ENCODE results near the gene LRRC61.
"Not testable (repeated sequence)": the region's sequence is repeated elsewhere in the genome, so short reads cannot be mapped to it uniquely, and the experiment has no call there.

The LRRC61 gene

DNA sequence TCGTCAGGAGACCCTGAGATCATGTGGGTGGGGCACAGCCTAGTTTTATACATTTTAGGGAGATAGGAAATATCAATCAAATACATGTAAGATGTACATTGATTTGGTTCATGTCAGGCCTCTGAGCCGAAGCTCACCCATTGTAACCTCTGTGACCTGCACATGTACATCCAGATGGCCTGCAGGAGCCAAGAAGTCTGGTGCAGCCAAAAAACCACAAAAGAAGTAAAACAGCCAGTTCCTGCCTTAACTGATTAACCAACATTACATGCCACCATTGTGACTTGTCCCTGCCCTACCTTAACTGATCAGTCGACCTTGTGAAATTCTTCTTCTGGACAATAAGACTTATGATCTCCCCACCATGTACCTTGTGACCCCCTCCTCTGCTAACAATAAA, 16.0 kb upstream of the LRRC61 start:
- no peak for DNase-seq (ENCODE audit: low read depth in 3 of 3)

GRCh38 chr7:150307904-150308303, 15.3 kb upstream of the LRRC61 start:
- DNase-seq (ENCODE audit: low read depth in 3 of 3) = no peak

- DNase-seq (ENCODE audit: low read depth in 3 of 3) = no peak
These were observed 14.6 kb upstream of the LRRC61 start for GRCh38 chr7:150308575-150308974.

- no peak for DNase-seq (ENCODE audit: low read depth in 3 of 3)
These were observed 12.0 kb upstream of the LRRC61 start for GRCh38 chr7:150311146-150311545.

- DNase-seq (ENCODE audit: low read depth in 3 of 3) = no peak
These were observed 11.4 kb upstream of the LRRC61 start for GRCh38 chr7:150311711-150312110.

GRCh38 chr7:150312649-150313366, 10.3 kb upstream of the LRRC61 start:
- DNase-seq (ENCODE audit: low read depth in 3 of 3) = not testable (repeated sequence)

- no peak for DNase-seq (ENCODE audit: low read depth in 3 of 3)
These were observed 9.8 kb upstream of the LRRC61 start for GRCh38 chr7:150313367-150313809.

GRCh38 chr7:150313870-150314269, 9.3 kb upstream of the LRRC61 start:
- DNase-seq (ENCODE audit: low read depth in 3 of 3) = no peak

GRCh38 chr7:150314639-150315239, 8.4 kb upstream of the LRRC61 start:
- no peak for DNase-seq (ENCODE audit: low read depth in 3 of 3)

GRCh38 chr7:150316987-150317386, 6.2 kb upstream of the LRRC61 start:
- not testable (repeated sequence) for DNase-seq (ENCODE audit: low read depth in 3 of 3)

DNA sequence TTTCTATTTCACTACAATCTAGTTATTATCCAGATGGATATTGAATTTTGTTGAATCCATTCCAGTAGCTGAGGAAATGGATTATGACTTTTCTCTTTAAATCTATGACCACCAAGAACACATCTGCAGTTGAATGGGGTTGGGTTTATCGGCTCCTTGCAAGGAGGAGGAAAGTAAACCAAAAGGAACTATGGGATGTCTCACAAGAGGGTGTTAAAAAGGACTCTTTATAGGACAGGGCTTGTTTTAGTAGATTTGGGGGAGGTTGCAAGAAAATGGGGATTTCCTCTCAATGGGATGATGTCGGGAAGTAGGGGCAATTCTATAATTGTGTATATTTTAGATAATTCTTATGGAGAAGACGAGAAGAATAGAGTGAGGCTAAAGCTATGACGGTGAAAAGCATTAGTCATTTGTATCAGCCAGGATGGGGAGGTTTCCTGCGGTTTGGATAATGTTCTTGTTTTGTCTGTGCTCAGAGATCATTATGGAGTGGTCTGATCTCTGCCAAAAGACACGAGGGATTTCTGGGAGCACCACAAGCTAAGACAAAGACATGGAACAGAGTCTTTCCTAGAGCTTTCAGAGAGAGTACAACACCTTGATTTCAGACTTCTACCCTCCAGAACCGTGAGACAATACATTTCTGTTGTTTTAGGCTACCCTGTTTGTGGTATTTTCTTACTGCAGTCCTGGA, 5.3 kb upstream of the LRRC61 start:
- no peak for DNase-seq (ENCODE audit: low read depth in 3 of 3)

GRCh38 chr7:150321788-150322113, 1.4 kb upstream of the LRRC61 start:
- no peak for DNase-seq (ENCODE audit: low read depth in 3 of 3)

GRCh38 chr7:150322114-150322832, 882 bp upstream of the LRRC61 start:
- peak; percentile 21 to 45 (median 41) for DNase-seq (ENCODE audit: low read depth in 3 of 3)

GRCh38 chr7:150323682-150324372, 672 bp downstream of the LRRC61 start:
- DNase-seq (ENCODE audit: low read depth in 3 of 3) = no peak

DNA sequence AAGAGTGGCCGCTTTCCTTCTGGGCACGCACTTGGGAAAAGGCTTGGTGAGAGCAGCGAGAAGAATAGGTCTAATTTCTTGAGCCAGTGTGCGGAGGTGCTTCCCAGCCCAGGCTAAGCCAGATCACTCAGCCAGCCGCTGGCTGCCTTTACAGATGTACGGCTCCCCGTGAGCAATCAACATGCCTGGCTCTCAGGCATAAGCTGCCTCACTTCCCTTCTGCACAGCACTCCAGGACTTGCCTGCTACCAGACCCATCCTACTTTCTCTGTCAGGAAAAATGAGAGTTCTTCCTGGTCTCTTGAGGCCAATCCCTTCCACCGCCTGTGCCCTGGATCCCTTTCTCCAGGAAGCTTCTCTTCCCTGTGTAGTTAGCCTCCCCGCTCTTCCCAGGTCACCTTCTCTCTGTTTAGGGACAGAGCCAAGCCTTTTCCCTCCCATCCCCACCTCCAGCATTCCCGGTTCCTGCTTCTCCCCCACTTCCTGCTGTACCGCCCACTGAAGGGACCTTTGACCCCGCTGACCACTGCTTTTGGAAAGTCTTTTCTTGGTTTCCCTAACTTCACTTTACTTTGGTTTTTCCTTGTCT, 1.3 kb downstream of the LRRC61 start:
- no peak for DNase-seq (ENCODE audit: low read depth in 3 of 3)

GRCh38 chr7:150325110-150325611, 2.0 kb downstream of the LRRC61 start:
- no peak for DNase-seq (ENCODE audit: low read depth in 3 of 3)

- DNase-seq (ENCODE audit: low read depth in 3 of 3) = no peak
These were observed 2.7 kb downstream of the LRRC61 start for GRCh38 chr7:150325901-150326300.

GRCh38 chr7:150326657-150327268, 3.6 kb downstream of the LRRC61 start:
- no peak for DNase-seq (ENCODE audit: low read depth in 3 of 3)

- DNase-seq (ENCODE audit: low read depth in 3 of 3) = no peak
These were observed 4.2 kb downstream of the LRRC61 start for GRCh38 chr7:150327308-150327707.

DNA sequence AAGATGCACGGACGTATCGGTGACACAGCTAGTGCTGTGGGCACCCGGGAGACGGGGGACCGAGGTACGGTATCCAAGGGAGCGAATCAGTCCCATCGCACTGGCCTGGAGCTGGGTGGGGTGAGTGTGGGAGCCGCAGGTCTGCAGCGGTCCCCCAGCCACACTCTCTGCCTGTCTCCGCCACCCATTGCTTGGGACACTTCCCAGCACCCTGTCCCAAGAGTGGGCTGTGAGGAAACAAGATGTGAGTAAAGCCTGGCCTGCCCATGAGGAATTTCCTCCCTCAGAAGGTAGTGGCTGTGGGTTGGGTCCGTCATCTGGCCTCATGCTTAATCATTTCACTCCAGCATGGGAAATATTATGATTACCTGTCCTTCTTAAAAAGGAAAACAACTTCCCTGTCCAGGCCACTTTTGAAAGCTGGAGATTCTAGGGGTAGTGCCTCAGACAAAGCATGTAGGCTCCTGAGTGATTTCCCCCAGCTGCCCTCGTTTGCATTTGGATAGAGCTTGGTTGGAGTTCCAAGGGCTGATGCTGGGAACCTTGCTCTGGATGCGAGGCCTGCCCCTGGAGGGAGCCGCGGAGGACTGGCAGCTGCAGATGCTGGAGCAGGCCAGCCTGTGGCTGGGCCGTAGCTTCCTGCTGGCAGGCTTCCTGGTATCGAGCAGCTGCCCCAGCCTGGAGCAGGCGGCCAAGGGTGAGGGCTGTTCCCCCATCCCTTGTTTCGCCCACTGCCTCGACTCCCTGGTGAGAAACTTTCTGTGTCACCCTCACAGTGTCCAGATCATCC, 6.4 kb downstream of the LRRC61 start:
- DNase-seq (ENCODE audit: low read depth in 3 of 3) = no peak
